T follicular helper cell (primary cell): ENCODE measurements around the gene L3MBTL3.

Experiments
- DNase-seq: peaks from one replicate; pipeline ENCODE4 v3.0.0-alpha.2; 2020; ENCODE audit warnings: low read depth
- total RNA-seq, 2 experiments: gene quantifications; one replicate each; lab custom pipeline; 2026; lab: John Stamatoyannopoulos, UW

L3MBTL3 gene
- total RNA-seq: 28.5 to 40.3 reads per million in 2 experiments

DNA sequence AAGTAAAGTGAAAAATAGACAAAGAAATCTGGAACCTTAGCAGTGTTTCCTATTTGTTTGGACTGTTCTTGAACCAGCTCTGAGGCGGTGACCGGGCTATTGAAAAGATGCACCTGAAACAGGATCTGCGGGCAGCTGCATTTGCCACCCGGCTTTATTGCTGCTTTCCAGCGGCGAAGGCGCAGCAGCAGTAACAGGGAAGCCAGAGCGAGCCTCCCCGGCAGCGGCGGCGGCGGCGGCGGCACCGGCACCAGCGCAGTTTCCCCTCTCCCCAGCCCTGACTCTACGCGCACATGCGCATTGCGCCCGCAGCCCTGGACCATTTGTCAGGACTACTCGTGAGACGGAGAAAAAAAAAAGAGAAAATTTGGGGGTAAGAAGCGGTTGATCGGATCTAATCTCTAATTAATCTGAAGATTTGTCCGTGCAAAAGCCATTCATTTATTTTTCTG is at the start of gene L3MBTL3:
L3MBTL3 (plus strand) TSS at position 290 of the 452 bp plus-strand sequence. CDS start 24,119 bp downstream, outside the sequence.
- DNase-seq: peak; percentile 82

- DNase-seq: no peak
Measured at GRCh38 chr6:129969064-129969463, 49.3 kb upstream of the L3MBTL3 start.

DNA sequence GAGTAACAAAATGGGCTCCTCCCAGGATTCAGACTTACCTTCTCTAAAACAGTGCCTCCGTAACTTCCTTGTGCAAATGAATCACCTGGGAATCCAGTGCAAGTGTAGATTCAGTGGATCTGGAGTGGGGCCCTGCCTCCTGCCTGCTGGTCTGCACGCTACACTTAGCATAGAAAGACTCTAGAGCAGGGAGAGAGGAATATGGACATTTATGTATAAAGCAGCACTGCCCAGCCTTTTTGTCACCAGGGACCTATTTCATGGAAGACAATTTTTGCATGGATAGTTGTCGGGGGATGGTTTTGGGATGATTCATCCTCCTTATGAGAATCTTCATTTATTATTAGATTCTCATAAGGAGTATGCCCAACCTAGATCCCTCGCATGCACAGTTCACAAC is 42.3 kb upstream of the L3MBTL3 start:
- no peak for DNase-seq

DNA sequence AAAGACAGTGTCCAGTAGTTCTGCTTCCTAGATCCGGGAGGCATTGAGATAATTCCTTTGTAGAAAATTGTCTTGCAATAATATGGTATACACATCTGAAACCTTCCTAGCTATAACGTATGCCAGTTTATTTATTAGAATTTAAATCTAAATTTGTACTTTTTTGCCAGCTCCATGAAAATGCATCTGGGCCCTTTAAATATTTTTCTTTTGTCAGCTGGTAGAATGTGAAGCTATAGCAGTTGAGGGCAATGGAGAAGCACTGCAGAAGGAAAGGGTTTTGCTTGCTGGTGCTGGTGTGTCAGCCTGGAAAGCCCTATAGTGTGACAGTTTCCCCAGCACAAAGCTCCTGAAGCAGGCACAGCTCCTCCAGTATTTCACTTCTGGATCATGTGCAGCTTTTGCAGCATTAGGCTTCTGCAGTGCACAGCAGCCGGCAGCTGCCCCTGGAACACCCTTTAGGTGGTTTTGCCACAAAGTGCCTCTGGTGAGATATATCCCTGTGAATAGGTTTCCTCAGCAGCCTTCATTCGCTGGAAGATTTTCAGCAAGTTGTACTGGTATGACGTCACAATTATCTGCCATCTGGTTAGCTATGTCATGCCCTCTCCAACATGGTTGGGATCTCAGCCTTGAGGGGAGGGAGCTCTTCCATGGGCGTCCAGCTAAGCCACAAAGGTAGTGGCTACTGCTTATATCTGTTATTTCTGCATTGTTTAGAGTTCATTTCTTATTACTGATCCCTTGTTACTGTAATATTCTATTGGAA is 40.0 kb upstream of the L3MBTL3 start:
- no peak for DNase-seq

DNA sequence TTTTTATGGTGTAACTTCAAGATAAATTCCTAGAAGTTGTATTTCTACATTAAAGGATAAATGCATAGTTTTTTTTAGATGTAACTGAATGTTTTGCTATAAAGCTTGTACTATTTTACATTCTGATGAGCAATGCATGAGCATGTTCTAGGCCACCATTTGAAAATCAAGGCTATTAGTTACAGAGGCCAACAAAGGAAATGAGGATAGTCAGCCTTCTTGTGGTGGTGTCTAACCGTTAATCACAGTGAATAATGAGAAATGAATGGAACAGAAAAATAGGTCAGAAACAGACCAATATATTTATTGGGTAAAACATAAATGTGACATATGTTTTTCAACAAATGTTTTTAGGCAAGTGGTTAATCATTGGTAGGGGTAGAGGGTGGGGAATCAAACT is 37.6 kb upstream of the L3MBTL3 start:
- no peak for DNase-seq

GRCh38 chr6:129981598-129981997 is 36.8 kb upstream of the L3MBTL3 start:
- no peak for DNase-seq

GRCh38 chr6:129989396-129989795 is 29.0 kb upstream of the L3MBTL3 start:
- DNase-seq: no peak

- no peak for DNase-seq
Measured at GRCh38 chr6:129992881-129993280, 25.5 kb upstream of the L3MBTL3 start.

GRCh38 chr6:129994410-129994809 is 24.0 kb upstream of the L3MBTL3 start:
- no peak for DNase-seq

DNA sequence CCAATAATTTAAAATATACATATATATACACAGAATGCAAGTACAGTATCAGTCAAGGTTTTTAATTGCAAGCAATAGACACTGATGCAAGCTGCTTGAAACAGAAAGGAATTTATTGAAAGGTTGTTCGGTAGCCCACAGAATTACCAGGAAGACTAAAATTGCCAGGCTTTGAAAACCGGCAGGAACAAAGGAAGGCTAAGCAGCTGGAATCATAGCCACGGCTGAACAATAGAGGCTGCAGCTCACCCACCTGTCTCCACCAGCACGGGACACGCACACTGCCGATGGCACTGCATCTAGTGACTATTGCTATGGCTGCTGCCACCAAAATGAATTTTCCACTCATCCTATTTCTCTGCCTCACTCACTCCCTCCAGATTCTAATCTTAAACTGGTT is 22.0 kb upstream of the L3MBTL3 start:
- DNase-seq: no peak

DNA sequence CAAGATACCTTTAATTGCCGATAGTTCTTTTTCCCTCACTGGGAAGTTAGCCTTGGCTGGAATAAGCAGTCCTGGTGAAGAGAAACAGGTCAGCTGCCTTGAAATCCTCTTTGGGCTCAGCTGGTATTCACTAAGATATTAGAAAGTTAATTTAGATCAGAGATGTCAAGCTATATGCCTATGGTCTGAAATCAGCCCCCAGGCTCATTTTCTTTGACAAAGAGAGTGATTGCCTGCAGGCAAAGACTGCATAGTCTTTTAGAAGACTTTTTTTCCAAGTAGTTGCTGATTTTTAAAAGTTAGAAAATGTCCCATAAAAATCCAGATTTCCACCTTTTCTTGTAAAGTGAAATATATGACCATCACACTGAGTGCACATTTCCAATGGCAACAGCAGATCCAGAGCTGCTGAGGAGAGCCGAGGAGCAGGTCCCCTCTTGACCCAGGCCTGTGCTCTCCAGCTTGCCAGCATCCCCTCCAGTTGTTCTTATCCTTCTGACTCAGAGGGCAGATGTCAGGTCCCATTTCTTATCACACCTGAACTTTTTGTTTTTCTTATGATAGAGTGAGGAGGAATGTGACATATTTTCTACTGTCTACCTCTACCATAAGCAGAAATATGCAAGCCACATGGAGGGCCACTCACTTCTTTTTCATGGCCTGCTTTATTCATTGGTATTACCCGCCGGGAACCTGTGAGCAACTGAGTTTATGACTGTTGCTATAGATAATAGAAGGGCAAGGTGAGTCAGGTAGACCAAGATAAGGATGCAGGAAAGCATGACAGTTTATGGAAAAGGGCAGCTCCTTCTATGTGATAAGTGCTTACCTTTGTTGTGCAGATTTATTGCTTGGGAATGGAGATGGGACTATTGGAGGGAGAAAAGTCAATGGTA is 17.6 kb upstream of the L3MBTL3 start:
- DNase-seq: no peak

GRCh38 chr6:130008236-130008873 is 10.0 kb upstream of the L3MBTL3 start:
- DNase-seq: no peak

DNA sequence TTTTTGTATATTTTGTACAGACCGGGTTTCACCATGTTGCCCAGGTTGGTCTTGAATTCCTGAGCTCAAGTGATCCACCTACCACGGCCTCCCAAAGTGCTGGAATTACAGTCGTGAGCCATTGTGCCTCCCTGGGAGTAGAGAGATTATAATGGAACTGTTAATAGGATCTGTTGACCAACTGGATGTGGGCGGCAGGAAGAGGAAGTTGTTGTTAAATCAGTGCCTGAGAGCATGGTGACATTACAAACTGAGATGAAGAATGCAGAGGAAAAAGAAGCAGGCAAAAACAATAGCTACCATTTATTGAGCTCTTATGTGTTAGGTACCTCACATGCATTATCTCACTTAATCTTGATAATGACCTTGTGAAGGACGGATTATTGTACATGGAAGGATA is 9.2 kb upstream of the L3MBTL3 start:
- no peak for DNase-seq

DNA sequence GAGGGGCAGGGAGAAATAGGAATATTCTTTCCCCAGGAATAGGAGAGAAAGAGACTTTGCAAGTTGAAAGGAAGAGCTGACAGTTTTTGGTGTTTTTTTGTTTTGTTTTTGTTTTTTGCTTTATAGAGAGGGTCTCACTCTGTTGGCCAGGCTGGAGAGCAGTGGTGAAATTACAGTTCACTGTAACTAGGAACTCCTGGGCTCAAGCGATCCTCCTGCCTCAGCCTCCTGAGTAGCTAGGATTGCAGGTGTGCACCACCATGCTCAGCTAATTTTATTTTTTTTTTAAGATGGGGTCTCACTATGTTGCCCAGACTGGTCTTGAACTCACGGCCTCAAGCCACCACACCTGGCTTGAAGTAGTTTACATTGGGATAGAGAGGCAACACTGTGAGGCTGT is 8.0 kb upstream of the L3MBTL3 start:
- DNase-seq: no peak

GRCh38 chr6:130012728-130013127 is 5.7 kb upstream of the L3MBTL3 start:
- DNase-seq: no peak

DNA sequence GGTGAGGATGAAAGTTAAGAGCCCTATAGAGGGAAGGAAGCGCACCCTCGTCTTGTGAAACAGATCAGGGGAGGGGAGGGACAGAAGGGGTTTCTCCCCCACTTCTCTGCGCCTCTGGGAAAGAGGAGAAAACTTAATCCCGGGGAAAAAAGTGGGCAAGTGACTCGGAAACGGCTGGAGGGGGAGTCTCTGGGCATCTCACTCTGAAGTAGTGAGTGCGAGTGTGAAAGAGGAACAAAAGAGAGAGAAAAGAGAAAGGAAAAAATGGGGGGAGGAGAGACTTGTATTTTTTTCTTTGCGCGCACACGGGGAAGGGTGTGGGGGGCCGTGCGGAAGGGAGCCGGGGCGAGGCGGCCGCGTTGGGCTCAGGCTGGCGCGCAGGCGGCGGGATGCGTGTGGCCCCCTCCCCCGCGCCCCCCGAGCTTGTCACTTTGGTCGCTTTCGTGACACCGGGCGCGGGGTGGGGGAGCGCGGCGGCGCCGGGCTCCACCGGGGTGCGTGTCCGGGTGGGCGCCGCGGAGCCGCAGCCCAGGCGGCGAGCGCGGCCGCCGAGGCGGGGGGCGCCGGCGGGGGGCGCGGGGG is 454 bp downstream of the L3MBTL3 start:
- DNase-seq: peak; percentile 12

DNA sequence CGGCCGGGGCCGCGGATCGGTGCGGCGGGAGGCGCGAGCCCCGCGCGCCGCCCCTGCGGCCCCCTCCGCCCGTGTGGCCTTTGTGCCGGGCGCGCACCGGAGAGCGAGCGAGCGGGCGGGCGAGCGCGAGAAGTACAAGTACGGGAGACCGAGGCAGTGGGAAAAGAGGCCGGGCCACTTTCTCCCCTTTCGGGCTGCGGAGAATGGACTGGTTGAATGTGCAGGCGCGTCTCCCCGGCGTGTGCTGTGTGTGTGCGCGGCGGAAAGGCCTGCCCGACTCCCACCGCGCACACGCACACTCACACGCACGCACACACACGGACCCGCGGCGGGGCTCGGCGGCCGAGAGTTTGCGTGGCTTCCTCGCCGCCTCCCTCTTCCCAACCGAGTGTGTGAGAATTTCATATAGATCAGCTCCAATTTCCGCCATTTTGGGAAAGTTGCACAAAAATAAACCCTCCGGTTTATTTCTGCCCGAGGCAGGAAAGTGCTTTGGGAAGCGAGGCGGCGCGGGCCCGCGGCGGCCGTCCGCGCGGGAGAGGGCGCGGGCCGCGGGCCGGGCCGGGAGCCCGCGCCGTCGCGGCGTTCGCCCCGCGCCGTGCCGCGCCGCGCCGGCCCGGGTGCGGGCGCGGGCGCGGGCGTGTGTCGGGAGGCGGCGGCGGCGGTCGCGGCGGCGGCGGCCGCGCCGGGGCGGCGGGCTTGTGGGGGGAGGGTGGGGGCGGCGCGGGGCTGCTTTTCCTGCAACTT is 1.1 kb downstream of the L3MBTL3 start:
- DNase-seq: peak; percentile 16

DNA sequence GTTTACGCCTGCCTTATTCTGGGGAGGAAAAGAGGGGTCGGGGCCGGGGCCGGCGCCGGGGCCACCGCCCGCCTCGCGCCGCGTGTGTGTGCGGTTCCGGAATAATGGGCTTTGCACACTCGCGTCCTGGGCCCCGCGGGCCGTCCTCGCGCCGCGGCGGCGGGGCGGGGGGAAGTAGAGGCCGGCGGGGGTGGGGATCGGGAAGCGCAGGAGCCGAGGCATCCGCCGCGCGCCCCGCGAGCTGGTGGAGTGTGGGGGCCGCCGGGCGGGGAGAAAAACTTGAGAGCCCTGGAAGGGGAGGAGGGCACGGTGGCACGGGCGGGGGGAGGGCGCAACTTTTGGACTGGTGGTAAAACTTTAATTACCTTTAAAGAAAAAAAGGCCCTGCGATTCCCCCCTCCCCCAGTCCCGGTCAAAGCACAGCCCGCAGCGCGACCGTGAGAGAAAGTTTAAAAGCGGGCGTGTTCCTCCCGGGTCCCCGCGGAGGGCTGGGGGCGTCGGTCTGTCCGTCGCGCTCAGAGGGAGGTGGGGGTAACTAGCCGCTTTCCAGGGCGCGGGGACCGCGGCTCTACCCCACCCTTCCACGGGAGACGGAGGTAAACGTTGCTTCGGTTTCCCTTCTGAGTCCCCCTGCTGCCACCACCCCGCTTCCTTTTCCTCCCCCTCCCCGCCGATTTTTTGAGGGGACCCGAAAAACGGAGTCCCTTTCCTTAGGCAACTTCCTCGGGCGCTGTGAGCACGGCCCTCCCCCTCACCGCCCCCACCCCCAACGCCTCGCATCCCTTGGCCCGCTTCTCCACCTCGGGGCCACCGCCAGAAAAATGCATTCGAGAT is 1.9 kb downstream of the L3MBTL3 start:
- DNase-seq: peak; percentile 29

- DNase-seq: peak; percentile 67
Measured at GRCh38 chr6:130020907-130021629, 2.7 kb downstream of the L3MBTL3 start.

GRCh38 chr6:130026859-130027258 is 8.5 kb downstream of the L3MBTL3 start:
- DNase-seq: no peak
